ENCODE results near the gene STK4.

STK4 gene

GRCh38 chr20:44948513-44948912, 17.8 kb upstream of the STK4 start:
- no peak overlapping the region for H3K4me3 ChIP-seq (ENCODE audit: low read depth, low read length)
- TF ChIP-seq CTCF (IDR thresholded peaks at IDR 0.05; ENCODE audit: insufficient read depth, low read depth, low read length, missing control alignments): no peak
- no peak for DNase-seq (ENCODE audit: low read depth)

GRCh38 chr20:44950368-44950767, 15.9 kb upstream of the STK4 start:
- DNase-seq (ENCODE audit: low read depth): no peak
- no peak for TF ChIP-seq CTCF (IDR thresholded peaks at IDR 0.05; ENCODE audit: insufficient read depth, low read depth, low read length, missing control alignments)
- no peak overlapping the region for H3K4me3 ChIP-seq (ENCODE audit: low read depth, low read length)

GRCh38 chr20:44952731-44953130, 13.6 kb upstream of the STK4 start:
- TF ChIP-seq CTCF (IDR thresholded peaks at IDR 0.05; ENCODE audit: insufficient read depth, low read depth, low read length, missing control alignments): no peak

GRCh38 chr20:44954211-44954610, 12.1 kb upstream of the STK4 start:
- no peak for TF ChIP-seq CTCF (IDR thresholded peaks at IDR 0.05; ENCODE audit: insufficient read depth, low read depth, low read length, missing control alignments)
- no peak overlapping the region for H3K4me3 ChIP-seq (ENCODE audit: low read depth, low read length)
- DNase-seq (ENCODE audit: low read depth): no peak

More at GRCh38 chr20:44952731-44953130, 13.6 kb upstream of the STK4 start:
- H3K4me3 ChIP-seq (ENCODE audit: low read depth, low read length): no peak overlapping the region
- DNase-seq (ENCODE audit: low read depth): no peak

GRCh38 chr20:44955270-44955669, 11.0 kb upstream of the STK4 start:
- TF ChIP-seq CTCF (IDR thresholded peaks at IDR 0.05; ENCODE audit: insufficient read depth, low read depth, low read length, missing control alignments): no peak
- no peak overlapping the region for H3K4me3 ChIP-seq (ENCODE audit: low read depth, low read length)
- no peak for DNase-seq (ENCODE audit: low read depth)

GRCh38 chr20:44956410-44956809, 9.9 kb upstream of the STK4 start:
- DNase-seq (ENCODE audit: low read depth): no peak
- TF ChIP-seq CTCF (IDR thresholded peaks at IDR 0.05; ENCODE audit: insufficient read depth, low read depth, low read length, missing control alignments): no peak
- no peak overlapping the region for H3K4me3 ChIP-seq (ENCODE audit: low read depth, low read length)

- DNase-seq (ENCODE audit: low read depth): no peak
- H3K4me3 ChIP-seq (ENCODE audit: low read depth, low read length): no peak overlapping the region
- no peak for TF ChIP-seq CTCF (IDR thresholded peaks at IDR 0.05; ENCODE audit: insufficient read depth, low read depth, low read length, missing control alignments)
Measured at GRCh38 chr20:44958276-44958675, 8.0 kb upstream of the STK4 start.
